HCT116 (cell line): Measurements from ENCODE around the gene DEFB129. TPM values are rescaled to one million over a fixed set of nuclear protein-coding genes. Genes with fewer than 3 reads are reported as not detected.

Source experiments
- ATAC-seq: fragments of 200-7000 bp; cut with Tn5 transposase; 2 replicates; pipeline ENCODE4 v1.9.1; 2020; ENCODE audit warnings: mild to moderate bottlenecking, moderate library complexity
- BruUV-seq: library from RNA; stranded (reverse); fragments of 400-500 nt; replicated peaks from 2 replicates; lab custom pipeline; 2021; lab: Mats Ljungman, UMichigan
- CTCF ChIA-PET: fragments of 300-600 bp; sonication (Branson Sonifier 250); formaldehyde crosslinking; loops from one replicate; lab custom pipeline; 2021; ENCODE audit warnings: antibody characterized with exemption; lab: Charles Lee
- POLR2A ChIA-PET: fragments of 300-600, 350-600 bp; sonication (Branson Sonifier 250); formaldehyde crosslinking; loops from one replicate; lab custom pipeline; 2021; ENCODE audit warnings: antibody characterized with exemption; lab: Charles Lee
- RAD21 ChIA-PET, 2 experiments: fragments of 300-600 bp; sonication (Branson Sonifier 250); formaldehyde crosslinking; loops; one replicate each; lab custom pipeline; 2023; ENCODE audit warnings: low total read pairs in 2 of 2; ENCODE audit not compliant: uncharacterized antibody in 2 of 2, unreplicated experiment in 2 of 2, low non-redundant PET in 1 of 2; lab: Charles Lee
- DNase-seq: peaks from one replicate; pipeline ENCODE4 v3.0.0-alpha.2; 2010; ENCODE audit warnings: low read depth, low spot score
- H2AFZ ChIP-seq: fragments of 200-600 bp; shearing (Covaris generic), sonication (generic); 2 replicates; pipeline ENCODE4 v1.6.1; 2017; ENCODE audit warnings: low read depth, mixed run types, mixed read lengths, antibody characterized with exemption, low read length; ENCODE audit not compliant: poor library complexity, severe bottlenecking
- H3K27ac ChIP-seq: 2 replicates; pipeline ENCODE4 v1.5.1; 2012; ENCODE audit warnings: low read depth, low read length
- H3K27me3 ChIP-seq: fragments of 200-600 bp; sonication (generic); 2 replicates; pipeline ENCODE4 v1.6.1; 2016; ENCODE audit warnings: mixed run types, low read length, mixed read lengths; ENCODE audit not compliant: insufficient read depth
- H3K36me3 ChIP-seq, 2 experiments: fragments of 200-500 bp in 1 of 2; fragments of 200-600 bp in 1 of 2; sonication (Bioruptor generic) in 1 of 2; sonication (generic) in 1 of 2; 2 replicates each; pipeline versions ENCODE4 v1.5.1 to v1.6.1; 2014 to 2016; ENCODE audit warnings: low read length in 2 of 2, inconsistent platforms in 1 of 2, mixed read lengths in 1 of 2, mixed run types in 1 of 2; ENCODE audit not compliant: insufficient read depth in 2 of 2, control insufficient read depth in 1 of 2
- H3K4me1 ChIP-seq, 2 experiments: fragments of 200-600 bp in 1 of 2; sonication (generic) in 1 of 2; 2 replicates each; pipeline versions ENCODE4 v1.5.1 to v1.6.1; 2012 to 2017; ENCODE audit warnings: low read length in 2 of 2, inconsistent platforms in 1 of 2, mild to moderate bottlenecking in 1 of 2, mixed read lengths in 1 of 2, mixed run types in 1 of 2, moderate library complexity in 1 of 2; ENCODE audit not compliant: insufficient read depth in 2 of 2, control insufficient read depth in 1 of 2
- H3K4me2 ChIP-seq: fragments of 200-600 bp; sonication (generic); 2 replicates; pipeline ENCODE4 v1.6.1; 2017; ENCODE audit warnings: mixed run types, low read length, mixed read lengths
- H3K4me3 ChIP-seq, 2 experiments: fragments of 200-600 bp in 1 of 2; sonication (generic) in 1 of 2; replicated peaks in 1 of 2; 2 replicates each; pipeline ENCODE4 v1.5.1; 2011 to 2016; ENCODE audit warnings: low read length in 2 of 2, control low read depth in 1 of 2, low read depth in 1 of 2, mild to moderate bottlenecking in 1 of 2, mixed read lengths in 1 of 2, mixed run types in 1 of 2
- H3K79me2 ChIP-seq: fragments of 200-600 bp; sonication (generic); 2 replicates; pipeline ENCODE4 v1.6.1; 2017; ENCODE audit warnings: mild to moderate bottlenecking, mixed run types, low read length, moderate library complexity, mixed read lengths; ENCODE audit not compliant: insufficient read depth
- H3K9ac ChIP-seq: fragments of 200-600 bp; sonication (generic); 2 replicates; pipeline ENCODE4 v1.6.1; 2016; ENCODE audit warnings: low read length, mixed read lengths
- H3K9me2 ChIP-seq: fragments of 200-600 bp; sonication (generic), shearing (Covaris generic); 2 replicates; pipeline ENCODE4 v1.6.1; 2017; ENCODE audit warnings: mixed run types, mild to moderate bottlenecking, moderate library complexity; ENCODE audit not compliant: insufficient read depth
- H3K9me3 ChIP-seq, 2 experiments: fragments of 200-500 bp in 1 of 2; fragments of 200-600 bp in 1 of 2; sonication (Bioruptor generic) in 1 of 2; sonication (generic) in 1 of 2; 2 replicates each; pipeline ENCODE4 v1.6.1; 2014 to 2017; ENCODE audit warnings: low read length in 2 of 2, mixed read lengths in 2 of 2, inconsistent platforms in 1 of 2, low read depth in 1 of 2, mild to moderate bottlenecking in 1 of 2, mixed run types in 1 of 2, moderate library complexity in 1 of 2; ENCODE audit not compliant: control insufficient read depth in 1 of 2, insufficient read depth in 1 of 2
- H4K20me1 ChIP-seq: fragments of 200-600 bp; sonication (generic), shearing (Covaris generic); 2 replicates; pipeline ENCODE4 v1.6.1; 2017; ENCODE audit warnings: mixed run types, mild to moderate bottlenecking, moderate library complexity; ENCODE audit not compliant: insufficient read depth
- ATF3 ChIP-seq: IDR thresholded peaks from 2 replicates; pipeline ENCODE4 v1.6.1; 2012
- EGR1 ChIP-seq: IDR thresholded peaks from 2 replicates; pipeline ENCODE4 v1.6.1; 2012; ENCODE audit warnings: low read depth
- ELF1 ChIP-seq: IDR thresholded peaks from 2 replicates; pipeline ENCODE4 v1.6.1; 2012; ENCODE audit warnings: low read depth, borderline replicate concordance
- EZH2phosphoT487 ChIP-seq: fragments of 200-600 bp; IDR thresholded peaks from 2 replicates; pipeline ENCODE4 v1.6.1; 2018; ENCODE audit warnings: antibody characterized with exemption, borderline replicate concordance
- JUND ChIP-seq: IDR thresholded peaks from 2 replicates; pipeline ENCODE4 v1.6.1; 2012
- POLR2AphosphoS5 ChIP-seq: IDR thresholded peaks from 2 replicates; pipeline ENCODE4 v1.6.1; 2011; ENCODE audit warnings: mild to moderate bottlenecking, low read depth, low read length, moderate library complexity
- SIN3A ChIP-seq: IDR thresholded peaks from 2 replicates; pipeline ENCODE4 v1.6.1; 2012; ENCODE audit warnings: low read depth
- SRF ChIP-seq: IDR thresholded peaks from 2 replicates; pipeline ENCODE4 v1.6.1; 2012; ENCODE audit warnings: low read depth
- ZBTB33 ChIP-seq: IDR thresholded peaks from 2 replicates; pipeline ENCODE4 v1.6.1; 2011; ENCODE audit warnings: mild to moderate bottlenecking, low read length, moderate library complexity; ENCODE audit not compliant: insufficient replicate concordance; ENCODE audit errors: extremely low read depth
- intact Hi-C: fragments of 100-400 bp; cut with micrococcal nuclease; formaldehyde crosslinking; loops from 2 replicates; pipeline ENCODE4 v1.10.0; 2022
- total RNA-seq: library from RNA; stranded (reverse); gene quantifications from one replicate; pipeline ENCODE4 v1.2.1, GENCODE V29; 2021; ENCODE audit not compliant: unreplicated experiment
- TF ChIP-seq, protein P1 (sequence below): IDR thresholded peaks from 2 replicates; pipeline ENCODE4 v1.6.1; 2012; ENCODE audit warnings: low read depth

Gene DEFB129
- total RNA-seq, 1 experiment from 2014 or later, result not detected

GRCh38 chr20:263701-264100 is 36.6 kb downstream of the DEFB129 start:
- ChIA-PET RAD21 (no interaction called here), CTCF (no interaction called here)
- H3K27me3 ChIP-seq, result no peaks in the 10 kb centered on the region

More at GRCh38 chr20:263701-264100, 36.6 kb downstream of the DEFB129 start:
- no peak overlapping the region for H2AFZ ChIP-seq
- ATAC-seq (no peak), DNase-seq (no peak)
- TF ChIP-seq ELF1 (no peak), EGR1 (no peak), ATF3 (no peak), SIN3A (no peak), POLR2AphosphoS5 (no peak), SRF (no peak), JUND (no peak), EZH2phosphoT487 (no peak), ZBTB33 (no peak)
- TF ChIP-seq, protein P1, sequence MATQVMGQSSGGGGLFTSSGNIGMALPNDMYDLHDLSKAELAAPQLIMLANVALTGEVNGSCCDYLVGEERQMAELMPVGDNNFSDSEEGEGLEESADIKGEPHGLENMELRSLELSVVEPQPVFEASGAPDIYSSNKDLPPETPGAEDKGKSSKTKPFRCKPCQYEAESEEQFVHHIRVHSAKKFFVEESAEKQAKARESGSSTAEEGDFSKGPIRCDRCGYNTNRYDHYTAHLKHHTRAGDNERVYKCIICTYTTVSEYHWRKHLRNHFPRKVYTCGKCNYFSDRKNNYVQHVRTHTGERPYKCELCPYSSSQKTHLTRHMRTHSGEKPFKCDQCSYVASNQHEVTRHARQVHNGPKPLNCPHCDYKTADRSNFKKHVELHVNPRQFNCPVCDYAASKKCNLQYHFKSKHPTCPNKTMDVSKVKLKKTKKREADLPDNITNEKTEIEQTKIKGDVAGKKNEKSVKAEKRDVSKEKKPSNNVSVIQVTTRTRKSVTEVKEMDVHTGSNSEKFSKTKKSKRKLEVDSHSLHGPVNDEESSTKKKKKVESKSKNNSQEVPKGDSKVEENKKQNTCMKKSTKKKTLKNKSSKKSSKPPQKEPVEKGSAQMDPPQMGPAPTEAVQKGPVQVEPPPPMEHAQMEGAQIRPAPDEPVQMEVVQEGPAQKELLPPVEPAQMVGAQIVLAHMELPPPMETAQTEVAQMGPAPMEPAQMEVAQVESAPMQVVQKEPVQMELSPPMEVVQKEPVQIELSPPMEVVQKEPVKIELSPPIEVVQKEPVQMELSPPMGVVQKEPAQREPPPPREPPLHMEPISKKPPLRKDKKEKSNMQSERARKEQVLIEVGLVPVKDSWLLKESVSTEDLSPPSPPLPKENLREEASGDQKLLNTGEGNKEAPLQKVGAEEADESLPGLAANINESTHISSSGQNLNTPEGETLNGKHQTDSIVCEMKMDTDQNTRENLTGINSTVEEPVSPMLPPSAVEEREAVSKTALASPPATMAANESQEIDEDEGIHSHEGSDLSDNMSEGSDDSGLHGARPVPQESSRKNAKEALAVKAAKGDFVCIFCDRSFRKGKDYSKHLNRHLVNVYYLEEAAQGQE, result no peak
- H3K9ac ChIP-seq, result no peak overlapping the region
- H4K20me1 ChIP-seq, result no peaks in the 10 kb centered on the region
- intact Hi-C loops, result no loop called here
- BruUV-seq, result no TSS peak
- POLR2A ChIA-PET, result no interaction called here
- H3K4me1 ChIP-seq, result peaks cover 6 to 9% of the 10 kb centered on the region in 2 experiments
- no peak overlapping the region for H3K4me3 ChIP-seq
- H3K9me3 ChIP-seq, result no peaks in the 10 kb centered on the region
- H3K79me2 ChIP-seq, result no peaks in the 10 kb centered on the region
- H3K27ac ChIP-seq, result no peak overlapping the region
- H3K4me2 ChIP-seq, result no peak overlapping the region
- H3K9me2 ChIP-seq, result no peaks in the 10 kb centered on the region
- no peaks in the 10 kb centered on the region for H3K36me3 ChIP-seq
